Stimulated activated CD4-positive, alpha-beta T cell treated with anti-CD3 and anti-CD28 coated beads, Interleukin-4, amount 100 ng/mL, for 4 hours (primary cell): ENCODE measurements around the gene NDUFB7.
"Not testable (repeated sequence)": the region's sequence is repeated elsewhere in the genome, so short reads cannot be mapped to it uniquely, and the experiment has no call there.

Experiments used
- DNase-seq, 2 experiments: peaks; one replicate each; pipeline ENCODE4 v3.0.0-alpha.2; 2020

NDUFB7 gene

DNA sequence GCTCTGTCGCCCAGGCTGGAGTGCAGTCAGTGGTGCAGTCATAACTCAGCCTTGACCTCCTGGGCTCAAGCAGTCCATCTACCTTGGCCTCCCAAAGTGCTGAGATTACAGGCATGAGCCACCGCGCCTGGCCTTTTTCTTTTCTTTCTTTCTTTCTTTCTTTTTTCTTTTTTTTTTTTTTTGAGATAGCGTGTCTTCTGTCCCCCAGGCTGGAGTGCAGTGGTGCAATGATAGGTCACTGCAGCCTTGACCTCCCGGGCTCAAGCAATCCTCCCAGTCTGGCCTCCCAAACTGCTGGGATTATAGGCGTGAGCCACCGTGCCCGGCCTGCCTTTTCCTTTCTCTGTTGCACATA, 19.9 kb downstream of the NDUFB7 start:
- DNase-seq: not testable (repeated sequence)

DNA sequence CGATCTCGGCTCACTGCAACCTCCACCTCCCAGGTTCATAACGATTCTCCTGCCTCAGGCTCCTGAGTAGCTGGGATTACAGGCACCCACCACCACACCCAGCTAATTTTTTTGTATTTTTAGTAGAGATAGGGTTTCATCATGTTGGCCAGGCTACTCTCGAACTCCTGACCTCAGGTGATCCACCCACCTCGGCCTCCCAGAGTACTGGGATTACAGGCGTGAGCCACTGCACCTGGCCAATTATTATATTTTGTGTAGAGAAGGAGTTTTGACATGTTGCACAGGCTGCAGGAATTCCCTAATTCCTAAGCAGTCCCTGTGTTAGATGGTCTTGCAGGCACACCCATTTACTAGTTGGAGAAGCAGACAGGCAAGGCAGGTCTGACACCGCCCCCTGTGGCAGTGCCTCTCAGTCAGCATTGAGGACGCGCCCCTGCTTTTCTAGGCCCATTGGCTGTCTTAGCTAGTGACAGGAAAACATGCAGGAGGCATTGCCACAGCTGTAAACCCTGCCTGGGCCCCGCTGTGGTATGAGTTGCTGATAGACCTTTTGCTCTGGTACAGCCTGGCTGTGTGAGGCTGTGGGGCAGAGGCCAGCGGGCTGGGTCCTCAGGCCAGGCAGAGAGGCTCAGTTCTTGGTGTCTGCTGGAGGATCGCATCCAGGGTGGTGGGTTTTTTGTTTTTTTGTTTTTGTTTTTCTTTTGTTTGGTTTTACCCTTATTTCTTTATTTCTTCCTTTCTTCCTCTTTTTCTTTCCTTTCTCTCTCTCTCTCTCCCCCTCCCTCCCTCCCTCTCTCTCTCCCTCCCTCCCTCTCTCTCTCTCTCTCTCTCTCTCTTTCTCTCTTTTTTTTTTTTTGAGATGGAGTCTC, 20.5 kb downstream of the NDUFB7 start:
- DNase-seq: peak; percentile 56 to 74

- DNase-seq: no peak
Observed at GRCh38 chr19:14550201-14550754, 21.6 kb downstream of the NDUFB7 start.

DNA sequence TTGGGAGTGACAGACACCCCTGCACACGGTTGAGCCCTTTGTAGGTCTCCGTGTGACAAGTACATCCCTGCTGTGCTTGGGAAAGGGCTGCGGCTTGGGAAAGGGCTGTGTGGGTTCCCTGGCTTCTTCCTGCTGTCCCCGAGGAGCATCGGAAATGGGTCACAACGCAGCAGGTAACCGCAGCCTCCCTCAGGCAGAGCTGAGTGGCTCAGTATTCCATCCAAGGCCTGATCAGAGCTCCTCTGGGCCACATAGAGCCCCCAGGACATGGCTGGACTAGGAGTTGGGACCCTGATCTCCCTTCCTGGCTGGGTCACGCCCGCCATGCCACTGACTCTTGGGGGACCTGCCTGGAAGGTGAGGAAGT, 26.2 kb downstream of the NDUFB7 start:
- DNase-seq: no peak

DNA sequence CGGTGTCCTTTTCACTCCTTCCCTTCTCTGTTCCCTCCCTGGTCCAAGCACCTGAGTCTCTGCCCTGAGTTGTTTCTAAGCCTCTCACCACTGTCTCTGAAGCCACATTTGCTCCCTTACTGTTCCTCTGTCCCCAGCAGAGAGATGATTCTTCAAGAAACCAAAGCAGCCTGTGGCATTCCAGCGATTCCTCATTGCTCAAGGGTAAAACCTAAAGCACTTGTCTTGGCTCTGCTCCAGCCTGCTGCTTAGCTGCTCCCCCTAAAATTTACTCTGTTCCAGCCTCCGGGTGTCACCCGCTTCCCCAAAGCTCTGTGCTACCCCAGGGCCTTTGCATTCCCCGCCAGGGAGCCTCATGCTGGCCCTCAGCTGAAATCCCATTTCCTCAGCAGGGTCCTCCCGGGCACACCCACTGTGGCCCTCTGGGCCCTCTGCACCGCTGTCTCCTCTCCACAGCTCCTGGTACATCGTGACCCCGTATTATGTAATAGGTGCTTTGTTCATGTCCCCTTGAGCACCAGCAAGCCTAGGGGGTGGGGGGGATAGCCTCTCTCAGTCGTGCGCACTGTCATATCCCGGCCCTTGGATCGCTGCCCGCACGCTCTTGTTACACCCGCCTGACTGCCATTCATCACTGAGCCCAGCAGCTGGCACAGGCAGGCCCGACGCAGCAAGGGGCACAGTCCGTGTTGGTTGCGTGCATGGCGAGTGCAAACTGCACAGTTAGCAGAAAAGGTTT, 26.7 kb downstream of the NDUFB7 start:
- no peak for DNase-seq

DNA sequence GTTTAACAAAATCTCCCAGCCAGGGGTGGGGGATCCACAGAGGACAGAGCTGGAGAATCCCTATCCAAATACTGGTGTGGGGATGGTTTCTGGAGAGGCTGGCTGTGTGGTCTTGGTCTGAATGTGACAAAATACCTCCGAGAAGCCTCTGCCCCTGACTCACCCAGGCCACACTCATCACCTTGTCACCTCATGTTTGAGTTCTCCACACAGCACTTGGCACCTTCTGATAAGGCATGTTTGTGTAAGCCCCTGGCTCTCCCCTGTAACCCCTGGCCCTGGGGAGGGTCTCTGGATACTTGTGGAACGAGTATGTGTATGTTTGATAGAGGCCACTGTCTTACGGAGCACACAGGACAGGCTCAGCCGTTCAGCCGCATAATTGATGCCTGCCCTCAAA, 27.8 kb downstream of the NDUFB7 start:
- DNase-seq: no peak

GRCh38 chr19:14542711-14543328, 29.0 kb downstream of the NDUFB7 start:
- no peak for DNase-seq

DNA sequence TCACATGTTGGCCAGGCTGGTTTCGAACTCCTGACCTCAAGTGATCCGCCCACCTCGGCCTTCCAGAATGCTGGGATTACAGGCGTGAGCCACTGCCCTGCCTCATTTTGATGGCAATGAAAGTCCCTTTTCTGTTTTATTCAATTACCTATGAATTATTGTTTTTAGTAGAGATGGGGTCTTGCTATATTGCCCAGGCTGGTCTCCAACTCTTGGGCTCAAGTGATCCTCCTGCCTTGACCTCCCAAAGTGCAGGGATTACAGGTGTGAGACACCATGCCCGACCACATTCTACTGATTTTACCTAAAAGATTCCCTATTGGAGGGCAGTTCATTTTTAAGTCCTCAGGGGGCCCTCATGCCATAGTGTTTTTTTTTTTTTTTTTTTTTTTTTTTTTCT, 29.9 kb downstream of the NDUFB7 start:
- DNase-seq: not testable (repeated sequence)

DNA sequence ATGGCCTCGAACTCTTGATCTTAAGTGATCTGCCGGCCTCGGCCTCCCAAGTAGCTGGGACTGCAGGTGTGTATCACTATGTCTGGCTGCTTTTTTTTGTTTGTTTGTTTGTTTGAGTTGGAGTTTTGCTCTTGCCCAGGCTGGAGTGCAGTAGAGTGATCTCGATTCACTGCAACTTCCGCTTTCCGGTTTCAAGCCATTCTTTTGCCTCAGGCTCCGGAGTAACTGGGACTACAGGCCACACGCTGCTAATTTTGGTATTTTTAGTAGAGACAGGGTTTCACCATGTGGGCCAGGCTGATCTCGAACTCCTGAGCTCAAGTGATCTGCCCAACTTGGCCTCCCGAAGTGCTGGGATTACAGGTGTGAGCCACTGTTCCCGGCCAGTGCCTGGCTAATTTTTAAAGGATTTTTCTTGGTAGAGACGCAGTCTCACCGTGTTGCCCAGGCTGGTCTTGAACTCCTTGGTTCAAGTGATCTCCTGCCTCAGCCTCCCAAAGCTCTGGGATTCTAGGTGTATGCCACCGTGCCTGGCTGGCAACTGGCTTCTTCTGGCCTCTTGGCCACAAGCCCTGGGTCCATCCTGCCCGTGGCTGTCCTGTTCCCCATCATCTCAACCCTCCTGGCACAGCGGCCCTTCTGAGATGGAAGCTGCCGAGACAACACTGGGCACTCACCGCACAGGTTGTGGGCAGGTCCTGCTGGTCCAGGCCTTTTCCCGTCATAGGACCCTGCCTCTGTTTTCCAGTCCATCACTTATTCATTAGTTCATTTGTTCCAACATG, 30.9 kb downstream of the NDUFB7 start:
- no peak for DNase-seq

DNA sequence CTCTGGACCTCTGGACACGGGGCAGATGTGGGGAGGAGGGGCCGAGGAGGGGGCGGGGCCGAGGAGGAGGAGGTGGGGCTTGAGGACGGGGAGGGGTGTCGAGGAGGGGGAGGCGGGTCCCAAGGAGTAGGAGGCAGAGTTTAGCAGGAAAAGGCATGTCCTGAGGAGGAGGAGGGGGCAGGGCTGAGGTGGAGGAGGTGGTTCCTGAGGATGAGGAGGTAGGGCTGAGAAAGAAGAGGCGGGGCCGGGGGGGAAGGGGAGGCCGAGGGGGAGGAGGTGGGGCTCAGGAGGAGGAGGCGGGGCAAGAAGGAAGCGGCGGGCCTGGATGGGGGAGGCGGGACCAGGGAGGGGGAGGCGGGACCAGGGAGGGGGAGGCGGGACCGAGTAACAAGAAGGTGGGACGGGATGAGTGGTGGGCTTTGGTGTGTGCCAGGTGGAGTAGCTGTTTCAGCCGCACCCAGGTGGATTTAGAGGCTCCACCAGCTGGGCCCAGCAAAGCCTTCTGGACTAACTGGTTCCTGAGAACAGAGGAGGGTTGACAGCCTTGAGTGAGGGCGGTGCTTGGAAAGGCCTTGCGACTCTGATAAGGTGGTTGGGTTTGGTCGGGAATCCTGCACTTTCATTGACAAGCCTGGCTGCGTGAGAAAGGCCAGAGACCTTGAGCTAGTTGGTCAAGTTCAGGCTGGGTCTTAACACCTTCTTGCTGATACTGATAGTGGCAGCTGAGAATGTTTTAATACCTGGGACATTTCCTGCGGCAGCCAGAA, 34.8 kb downstream of the NDUFB7 start:
- peak; percentile 39 to 41 for DNase-seq

DNA sequence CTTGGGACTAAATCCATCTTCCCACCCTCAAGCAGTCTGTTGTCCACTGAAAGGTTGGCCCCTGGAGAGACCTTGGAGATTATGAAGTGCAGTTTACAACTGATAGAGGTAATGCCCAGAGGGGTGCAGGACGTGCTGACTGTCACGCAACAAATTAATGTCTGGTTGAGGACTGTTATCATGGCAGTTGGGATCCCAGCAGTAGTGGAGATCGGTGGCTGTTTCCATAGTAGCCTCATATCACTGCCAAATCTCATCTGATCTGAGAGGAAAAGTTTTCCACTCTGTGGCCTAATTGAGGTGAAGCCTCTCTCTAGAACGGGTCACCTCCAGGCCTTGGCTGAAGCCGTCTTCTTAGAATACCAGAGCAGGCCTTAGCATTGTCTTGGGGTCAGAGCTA, 38.4 kb downstream of the NDUFB7 start:
- DNase-seq: no peak

DNA sequence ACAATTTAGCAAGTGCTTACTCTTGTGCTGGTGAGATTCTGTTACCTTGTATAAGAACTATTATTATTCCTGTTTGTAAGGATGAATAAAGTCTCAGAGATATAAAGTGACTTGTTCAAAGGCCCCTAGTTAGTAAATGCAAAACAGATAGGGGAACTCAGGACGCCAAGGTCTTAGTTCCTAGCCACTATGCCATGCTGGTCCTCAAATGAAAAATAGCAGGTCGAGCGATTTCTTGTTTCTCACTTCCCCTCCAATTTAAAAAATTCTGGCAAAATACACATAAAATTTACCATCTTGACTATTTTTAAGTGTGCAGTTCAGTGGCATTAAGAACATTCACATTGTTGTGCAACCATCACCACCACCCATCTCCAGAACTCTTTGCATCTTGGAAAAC, 41.4 kb downstream of the NDUFB7 start:
- no peak for DNase-seq

- DNase-seq: no peak
Observed at GRCh38 chr19:14530005-14530348, 41.9 kb downstream of the NDUFB7 start.

DNA sequence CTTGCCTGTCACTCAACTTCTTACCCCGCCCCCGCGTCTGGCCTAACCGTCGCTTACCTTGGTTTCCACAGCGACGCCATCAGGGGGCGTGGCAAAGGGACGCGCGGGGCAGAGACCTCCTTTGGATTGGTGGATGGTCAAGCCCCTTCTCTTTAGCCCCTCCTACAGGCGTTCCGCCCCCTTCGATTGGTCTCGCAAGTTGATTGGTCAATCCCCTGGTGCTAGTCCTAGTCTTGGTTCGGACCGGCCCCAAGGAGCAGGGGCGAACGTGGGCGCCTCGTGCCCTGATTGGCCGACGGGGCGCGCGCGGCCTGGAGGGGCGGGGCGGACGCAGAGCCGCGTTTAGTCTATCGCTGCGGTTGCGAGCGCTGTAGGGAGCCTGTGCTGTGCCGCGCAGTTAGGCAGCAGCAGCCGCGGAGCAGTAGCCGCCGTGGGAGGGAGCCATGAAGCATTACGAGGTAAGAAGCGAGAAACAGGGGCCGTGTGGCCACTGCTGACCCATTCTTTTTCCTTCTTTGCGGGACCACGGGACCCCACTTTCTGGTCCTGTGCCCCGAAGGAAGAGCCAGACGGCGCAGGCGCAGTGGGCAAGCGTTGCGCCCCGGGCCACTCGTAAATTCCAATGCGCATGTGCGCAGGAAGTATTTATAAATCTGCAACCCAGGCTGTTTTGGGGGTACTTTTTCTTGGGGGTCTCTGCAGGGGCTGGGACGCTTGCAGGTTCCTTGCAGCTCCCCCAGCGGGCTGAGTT, 42.4 kb downstream of the NDUFB7 start, which contains the start of gene TECR:
TECR (plus strand) TSS at position 341 of the 751 bp plus-strand sequence; CDS start at position 444, 103 bp downstream.
- DNase-seq: peak; percentile 100

- no peak for DNase-seq
Observed at GRCh38 chr19:14528419-14529253, 43.2 kb downstream of the NDUFB7 start.

GRCh38 chr19:14526423-14526822, 45.4 kb downstream of the NDUFB7 start:
- DNase-seq: no peak

DNA sequence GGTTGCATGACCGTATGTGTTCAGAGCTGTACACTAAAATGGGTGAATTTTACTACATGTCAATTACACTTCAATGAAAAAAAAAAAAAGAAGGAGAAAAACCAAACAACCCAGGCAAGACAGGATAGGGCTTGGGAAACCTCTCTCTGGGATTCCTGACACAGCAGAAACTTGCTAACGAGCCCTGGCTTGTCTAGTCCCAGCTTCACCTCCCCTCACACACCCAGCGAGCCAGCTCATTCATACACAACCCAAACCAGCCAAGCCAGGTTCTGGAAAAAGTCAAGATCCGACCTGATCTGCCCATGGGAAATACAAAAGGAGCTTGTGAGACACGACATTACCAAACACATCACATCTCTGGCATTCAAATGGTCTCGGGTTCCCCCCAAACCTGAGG, 46.1 kb downstream of the NDUFB7 start:
- no peak for DNase-seq

GRCh38 chr19:14520543-14520942, 51.3 kb downstream of the NDUFB7 start:
- DNase-seq: no peak

DNA sequence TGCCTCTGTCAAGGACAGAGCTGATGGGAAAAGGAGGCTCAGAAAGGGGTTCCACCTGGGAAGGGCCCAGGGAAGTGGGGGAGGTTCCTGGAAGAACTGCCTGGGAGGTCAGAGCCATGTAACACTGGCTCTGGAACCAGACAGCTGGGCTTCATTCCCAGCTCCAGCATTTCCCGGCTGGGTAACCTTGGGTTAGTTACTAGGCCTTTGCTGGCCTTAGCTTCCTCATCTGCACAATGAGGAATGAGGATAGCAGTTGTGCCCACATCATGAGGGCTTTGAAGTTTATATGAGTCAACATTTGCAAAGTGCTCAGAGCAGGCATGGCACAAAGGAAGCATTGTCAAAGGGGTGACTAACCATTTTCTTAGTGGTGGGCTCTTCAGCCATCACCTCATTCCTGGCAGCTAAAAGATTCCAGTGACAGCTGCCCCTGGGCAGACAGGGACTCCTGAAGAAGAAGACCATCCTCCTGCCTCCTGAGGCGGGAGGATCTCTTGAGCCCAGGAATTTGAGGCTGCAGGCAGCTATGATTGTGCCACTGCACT, 51.9 kb downstream of the NDUFB7 start:
- DNase-seq: peak in 1 of 2 experiments; percentile 47
